Kasumi-1 (cell line): Measurements from ENCODE around the gene FAR2.
A peak's percentile ranks its signal among the peaks of the same experiment; 100 is the strongest.
"Not testable (repeated sequence)": the region's sequence is repeated elsewhere in the genome, so short reads cannot be mapped to it uniquely, and the experiment has no call there.

Experiments used
- DNase-seq, 2 experiments: peaks; one replicate each; lab custom pipeline; 2025; lab: John Stamatoyannopoulos, UW

The FAR2 gene

DNA sequence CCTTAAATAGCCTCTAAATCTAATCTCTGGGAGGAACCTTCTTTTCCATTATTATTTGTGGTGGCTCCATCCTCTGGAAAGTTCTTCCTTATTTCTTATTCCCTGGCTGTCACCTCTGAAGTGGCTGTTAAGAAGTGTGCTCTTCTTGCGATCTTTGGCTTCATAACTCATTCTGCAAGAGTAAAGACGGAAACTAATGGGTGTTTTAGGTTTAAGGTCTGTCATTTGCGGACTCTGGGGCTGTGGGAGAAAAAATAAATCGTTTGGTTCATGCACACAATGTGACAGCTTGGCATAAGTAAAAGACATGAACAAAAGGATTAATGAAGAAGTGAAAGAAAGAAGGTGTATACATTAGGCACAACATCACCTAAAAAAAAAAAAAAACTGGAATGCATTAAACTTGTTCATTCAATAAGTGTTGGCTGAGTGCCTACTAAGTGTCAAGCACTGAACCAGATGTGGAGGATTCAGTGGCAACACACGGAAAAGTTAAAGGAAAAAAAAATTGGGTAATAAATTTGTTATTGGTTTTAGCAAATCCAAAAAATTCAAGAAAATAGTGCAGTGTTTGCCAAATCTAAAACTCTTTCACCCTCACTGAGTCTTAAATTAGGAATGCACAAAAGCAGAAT lies 132.4 kb downstream of the FAR2 start:
- no peak for DNase-seq

DNA sequence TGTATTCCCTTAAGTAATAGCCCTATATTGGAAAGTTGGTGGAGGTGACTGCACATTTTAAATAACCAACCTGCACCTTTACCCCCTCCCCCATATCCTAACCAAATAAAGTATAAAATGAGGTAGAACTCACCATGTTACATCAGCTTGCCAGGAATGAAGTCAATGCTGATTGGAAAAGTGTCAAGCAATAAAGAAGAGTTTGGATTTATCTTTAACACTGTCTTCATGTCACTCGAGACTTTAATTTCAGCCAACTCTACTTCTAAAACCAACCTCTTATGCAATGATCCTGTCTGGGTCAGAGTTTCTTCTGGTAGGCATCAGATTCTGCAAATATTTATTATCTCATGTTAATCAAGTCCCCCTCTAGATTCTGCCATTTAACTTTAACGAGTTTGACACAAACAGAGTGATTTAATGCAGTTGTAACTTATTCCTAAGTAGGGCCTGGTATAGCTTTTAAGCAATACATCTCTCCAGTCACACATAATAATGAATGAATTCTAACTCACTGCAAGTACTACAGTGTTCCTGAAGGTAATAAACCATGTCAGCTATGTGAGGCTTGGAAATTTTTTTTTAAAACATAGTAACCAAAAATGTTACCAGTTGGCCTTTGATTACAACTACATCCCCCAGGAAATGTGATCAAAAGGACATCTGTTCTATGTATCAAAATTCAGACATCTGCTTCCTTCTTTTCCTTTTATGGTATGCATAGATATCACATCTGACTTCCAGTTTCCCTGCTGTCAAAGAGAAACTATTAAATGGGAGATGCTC lies 133.1 kb downstream of the FAR2 start:
- DNase-seq: peak; percentile 92 to 94

DNA sequence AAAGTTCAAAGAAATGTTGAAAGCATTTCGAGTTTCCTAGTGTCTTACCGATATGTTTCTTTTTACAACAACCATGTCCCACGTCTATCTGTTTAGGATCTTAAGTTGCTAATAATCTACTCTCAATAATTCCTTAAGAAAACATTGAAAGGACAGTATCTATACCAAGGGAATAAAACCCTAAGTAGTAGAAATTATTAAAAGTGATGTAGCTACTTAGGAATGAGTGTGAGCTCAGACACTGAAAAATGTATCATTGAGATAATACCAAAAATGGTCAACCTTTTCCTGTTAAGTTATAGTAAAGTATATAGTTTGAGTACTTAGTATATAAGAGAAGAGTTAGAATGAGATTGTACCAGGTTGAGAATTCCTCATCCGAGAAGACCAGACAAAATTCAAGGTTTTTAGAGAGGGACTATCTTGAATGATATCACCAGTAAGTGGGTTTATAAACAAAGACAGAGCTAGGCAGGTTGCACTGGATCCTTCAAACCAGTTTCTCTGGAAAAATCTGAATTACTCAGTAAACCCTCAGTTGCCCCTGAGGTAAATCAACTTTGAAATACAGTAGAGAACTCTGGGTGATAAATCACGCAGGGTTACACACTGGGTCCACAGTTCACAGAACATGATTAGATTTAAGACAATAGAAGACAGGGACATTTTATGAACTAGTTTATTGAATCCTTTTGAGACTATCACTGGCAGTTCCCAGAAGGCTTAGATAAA lies 135.1 kb downstream of the FAR2 start:
- no peak for DNase-seq

DNA sequence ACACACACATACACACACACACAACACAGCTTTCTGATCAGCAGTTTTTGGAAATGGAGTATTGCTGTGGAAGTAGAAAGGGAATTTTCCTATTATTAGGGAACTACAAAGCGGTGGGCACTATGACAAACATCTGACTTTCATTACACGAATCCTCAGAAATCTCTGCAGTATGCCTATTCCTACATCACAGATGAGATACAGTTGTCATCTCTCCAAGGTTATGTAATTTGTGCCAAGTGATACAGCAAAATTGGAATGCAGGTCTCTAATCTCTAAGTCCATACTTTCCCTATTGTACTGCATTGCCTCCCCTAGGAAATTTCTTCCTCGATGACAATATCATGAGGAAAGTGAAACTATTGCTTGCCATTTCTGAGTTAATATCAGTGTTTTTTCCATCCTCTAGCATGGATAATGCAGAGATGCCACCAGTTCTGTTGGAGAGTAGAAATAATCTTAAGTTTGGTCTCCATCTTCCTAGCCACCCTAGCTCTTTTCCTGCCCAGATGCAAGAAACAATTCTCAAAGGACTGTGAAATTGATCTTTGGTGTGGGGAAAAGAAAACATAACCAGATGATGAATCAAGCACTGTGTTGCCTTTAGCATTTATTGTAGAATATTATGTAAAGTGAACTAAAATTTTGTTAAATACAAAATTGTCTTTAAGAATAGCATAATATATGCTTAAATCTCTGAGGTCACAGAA lies 137.2 kb downstream of the FAR2 start:
- no peak for DNase-seq

DNA sequence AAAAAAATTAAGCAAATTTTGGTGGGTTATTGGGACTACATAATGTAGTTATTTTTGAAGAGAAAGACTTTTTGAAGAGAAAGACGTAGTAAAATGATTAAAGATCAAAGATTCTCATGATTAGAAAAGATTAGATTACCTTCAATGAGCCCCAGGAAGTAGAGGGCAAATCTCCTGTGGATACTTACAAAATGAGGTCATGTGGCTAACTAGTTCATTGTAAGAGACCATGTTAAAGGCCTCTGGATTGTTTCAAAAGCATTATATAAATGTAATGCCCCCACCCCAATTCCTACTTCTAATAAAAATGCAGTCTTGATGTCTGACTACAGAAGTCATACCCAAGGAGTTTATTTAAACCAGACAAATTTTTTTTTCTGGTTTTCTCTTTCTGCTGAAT lies 138.5 kb downstream of the FAR2 start:
- DNase-seq: no peak

DNA sequence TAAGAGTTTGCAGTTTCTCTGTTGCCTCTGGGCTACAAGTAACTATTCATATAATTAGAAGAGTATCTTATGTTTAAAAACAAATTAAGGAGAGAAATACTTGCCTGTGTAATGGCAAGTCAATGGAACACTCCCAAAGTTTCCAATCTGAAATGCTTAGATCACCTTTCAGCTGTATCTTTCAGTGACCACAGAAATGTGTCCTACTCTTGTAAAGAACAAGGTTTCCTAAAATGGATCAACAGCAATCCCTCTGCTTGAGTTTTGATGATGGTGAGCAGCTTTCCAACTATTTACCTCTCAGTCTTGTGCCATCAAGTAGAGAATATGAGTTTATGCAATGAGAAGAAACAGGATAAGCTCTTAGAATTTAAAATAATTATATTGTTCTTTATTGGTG lies 139.0 kb downstream of the FAR2 start:
- DNase-seq: no peak

DNA sequence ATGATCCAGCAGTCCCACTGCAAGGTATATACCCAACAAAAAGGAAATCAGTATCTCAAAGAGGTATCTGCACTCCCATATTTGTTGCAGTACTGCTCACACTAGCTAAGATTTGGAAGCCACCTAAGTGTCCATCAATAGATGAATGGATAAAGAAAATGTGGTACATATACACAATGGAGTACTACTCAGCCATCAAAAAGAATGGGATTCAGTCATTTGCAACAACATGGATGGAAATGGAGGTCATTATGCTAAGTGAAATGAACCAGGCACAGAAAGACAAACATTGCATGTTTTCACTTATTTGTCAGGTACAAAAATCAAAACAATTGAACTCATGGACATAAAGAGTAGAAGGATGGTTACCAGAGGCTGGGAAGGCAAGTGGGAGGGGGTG lies 141.4 kb downstream of the FAR2 start:
- DNase-seq: not testable (repeated sequence)

DNA sequence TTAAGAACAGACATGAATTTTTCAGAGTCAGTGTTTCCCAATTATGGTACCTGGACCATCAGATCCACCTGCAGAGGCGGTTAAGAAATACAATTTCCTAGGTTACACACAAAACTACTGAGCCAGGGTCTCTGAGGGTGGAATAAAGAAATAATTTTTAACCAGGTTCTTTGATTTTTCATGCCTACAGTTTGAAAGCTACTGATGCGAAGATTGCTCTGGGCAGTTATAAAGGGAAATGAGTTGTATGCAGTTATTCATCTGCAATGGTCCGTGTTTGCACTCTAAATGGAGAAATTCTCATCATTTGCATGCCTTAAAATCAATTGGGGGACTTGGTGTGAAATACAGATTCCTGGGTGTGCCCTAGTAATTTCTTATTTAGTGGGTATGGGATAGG lies 142.1 kb downstream of the FAR2 start:
- no peak for DNase-seq

DNA sequence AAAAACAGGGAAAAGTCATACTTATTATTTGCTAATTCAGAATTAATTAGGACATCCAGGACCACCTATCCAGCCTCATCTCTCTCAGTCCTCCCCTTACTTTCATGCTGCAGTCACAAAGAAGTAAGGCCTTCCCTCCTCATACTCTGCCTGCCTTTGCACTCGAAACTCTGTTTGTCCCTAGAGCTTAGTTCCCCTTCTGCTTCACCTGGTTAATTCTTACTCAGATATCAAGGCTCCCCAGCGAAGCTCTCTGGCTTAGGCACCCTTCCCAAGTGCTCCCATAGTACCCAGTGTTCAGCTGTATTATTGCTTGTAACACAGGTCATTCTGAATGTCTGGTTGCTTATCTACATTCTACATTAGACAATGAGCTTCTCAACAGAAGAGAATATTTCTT lies 150.6 kb downstream of the FAR2 start:
- peak in 1 of 2 experiments; percentile 14 for DNase-seq

DNA sequence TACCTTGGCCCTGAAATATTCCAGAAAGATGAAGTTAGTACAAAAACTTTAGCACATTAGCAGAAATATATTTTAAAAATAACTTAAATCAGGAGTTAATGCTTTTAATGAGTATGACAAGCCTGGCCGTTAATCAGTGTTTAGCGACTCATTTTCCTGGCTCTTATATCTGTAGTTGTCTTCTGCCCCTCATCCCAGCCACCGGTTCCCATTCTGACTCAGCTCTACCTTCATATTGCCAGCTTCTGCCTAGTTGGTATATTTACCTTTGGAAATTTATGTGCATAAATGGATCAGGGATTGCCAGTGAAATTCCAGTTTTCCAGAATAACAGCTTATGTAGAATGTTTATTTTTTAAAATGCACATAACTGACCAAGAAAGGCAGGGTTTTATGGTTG lies 152.0 kb downstream of the FAR2 start:
- no peak for DNase-seq

DNA sequence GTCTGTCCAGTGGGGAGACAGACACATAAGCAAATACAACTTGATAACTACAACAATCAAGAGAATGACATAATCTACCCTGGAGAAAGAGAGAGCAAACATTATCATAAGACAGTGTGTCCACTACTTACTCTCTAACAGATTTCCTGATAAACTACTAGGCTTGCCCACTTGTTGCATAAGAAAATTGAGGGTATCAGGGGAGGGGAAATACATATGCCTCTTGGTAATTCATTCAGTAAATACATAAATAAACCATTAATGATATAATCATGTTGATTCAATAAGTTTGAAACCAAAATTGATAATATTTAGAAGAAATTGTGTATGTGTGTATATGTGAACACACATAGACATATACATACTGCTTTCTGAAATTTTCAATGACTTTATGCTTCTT lies 155.3 kb downstream of the FAR2 start:
- DNase-seq: no peak

DNA sequence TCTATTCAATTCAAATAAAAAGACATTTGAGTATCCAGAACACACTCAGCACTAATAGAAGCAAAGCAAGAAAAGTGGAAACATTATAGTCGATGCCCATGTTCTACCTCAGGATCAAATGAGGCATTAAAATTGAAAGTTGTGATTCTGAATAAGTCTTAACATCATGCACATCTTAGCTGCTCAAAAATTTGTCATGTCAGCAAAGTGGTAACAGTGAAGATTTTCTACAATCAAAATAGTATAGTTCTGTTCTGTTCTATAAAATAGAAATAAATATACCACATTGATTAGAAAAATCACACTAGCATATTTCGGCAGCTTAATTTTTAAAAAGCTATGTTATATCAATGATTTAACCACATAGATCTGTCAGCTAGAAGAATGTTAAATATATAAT lies 157.2 kb downstream of the FAR2 start:
- DNase-seq: no peak

DNA sequence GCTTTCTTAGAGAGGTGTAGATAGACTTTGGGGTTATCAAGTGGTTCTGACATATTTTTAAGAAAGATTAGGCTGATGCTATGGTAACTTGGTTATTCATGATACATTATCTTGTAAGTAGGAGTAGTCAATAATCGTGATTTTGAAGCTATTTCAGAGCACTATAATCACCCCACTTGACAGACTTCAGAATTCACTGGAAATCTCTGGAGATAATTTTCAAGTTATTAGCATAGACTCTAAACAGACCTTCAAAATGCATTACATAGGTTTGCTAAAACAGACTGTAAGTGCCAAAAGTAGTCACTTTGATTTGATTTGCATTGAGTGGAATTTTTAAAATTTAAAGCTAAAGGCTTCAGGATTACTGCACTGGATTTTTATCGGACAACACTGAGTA lies 157.6 kb downstream of the FAR2 start:
- no peak for DNase-seq

DNA sequence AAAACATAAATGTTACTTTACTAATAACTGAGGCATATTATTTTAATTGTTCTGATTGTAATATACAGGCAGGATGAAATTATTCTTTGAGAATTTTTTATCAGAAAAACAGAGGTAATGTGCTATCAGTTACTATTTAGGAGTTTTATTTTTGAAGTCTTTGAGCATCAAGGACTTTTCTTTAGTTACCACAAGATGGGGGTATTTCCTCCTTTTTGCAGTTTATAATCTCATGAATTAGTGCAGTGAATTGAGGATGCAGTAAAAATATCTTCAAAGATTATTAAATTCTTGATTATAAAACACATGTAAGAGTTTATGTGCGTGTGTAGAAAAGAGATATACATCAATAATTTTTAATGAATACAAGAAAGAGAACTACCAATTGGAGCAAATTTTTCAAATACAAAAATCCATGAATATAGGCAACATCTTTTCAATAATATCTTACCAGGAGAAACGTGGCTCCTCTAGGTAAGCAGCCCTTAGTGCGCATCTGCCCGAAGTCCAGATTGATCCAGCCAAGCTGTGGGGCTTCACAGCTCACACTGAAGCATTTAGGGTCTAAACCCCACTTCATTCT lies 160.3 kb downstream of the FAR2 start:
- peak; percentile 34 to 57 for DNase-seq

DNA sequence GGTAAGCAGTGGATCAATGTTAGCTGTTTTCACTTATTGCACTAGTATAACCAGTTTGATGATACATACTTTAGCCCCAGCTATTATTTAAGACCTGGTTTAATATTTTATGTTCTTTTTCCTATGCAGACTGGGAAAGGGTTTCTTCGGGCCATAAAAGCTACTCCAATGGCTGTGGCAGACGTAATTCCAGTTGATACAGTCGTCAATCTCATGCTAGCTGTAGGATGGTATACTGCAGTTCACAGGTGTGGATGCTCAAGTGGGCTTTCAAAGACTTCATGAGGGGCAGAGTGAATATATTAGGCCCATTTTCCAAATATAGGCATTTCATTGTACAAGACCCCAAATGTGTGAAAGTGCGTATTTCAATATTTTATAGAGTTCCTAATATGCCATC lies 161.8 kb downstream of the FAR2 start:
- no peak for DNase-seq

DNA sequence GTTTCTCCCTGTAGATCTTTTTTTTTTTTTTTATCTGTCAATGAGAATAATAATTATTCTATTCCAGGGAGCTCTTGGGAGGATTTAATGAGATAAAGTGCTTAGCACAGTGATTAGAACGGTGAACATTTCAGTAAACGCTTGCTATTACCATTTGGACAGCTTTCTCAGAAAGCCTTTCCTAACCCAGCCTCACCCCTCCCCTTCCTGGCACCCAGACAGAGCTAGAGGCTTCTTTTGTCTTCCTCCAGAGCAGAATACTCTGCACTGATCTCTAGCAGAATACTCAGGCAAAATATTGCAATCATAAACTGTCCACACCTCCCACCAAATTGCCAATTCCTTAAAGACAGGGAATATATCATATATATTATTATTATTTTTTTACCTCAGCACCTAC lies 165.3 kb downstream of the FAR2 start:
- no peak for DNase-seq

DNA sequence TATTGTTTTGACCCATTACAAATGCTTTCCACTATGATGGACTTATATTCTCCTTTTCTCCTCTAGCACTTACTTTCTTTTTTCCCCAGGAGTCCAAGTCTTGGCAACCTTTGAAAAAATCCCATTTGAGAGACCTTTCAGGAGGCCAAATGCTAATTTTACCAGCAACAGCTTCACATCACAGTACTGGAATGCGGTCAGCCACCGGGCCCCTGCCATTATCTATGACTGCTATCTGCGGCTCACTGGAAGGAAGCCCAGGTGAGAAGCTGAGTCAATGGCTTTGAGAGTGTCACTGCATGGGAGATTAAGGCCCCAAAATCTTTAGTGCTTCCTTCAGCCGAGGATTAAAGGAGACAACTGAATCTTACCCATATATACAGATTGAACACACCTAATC lies 167.7 kb downstream of the FAR2 start:
- no peak for DNase-seq

DNA sequence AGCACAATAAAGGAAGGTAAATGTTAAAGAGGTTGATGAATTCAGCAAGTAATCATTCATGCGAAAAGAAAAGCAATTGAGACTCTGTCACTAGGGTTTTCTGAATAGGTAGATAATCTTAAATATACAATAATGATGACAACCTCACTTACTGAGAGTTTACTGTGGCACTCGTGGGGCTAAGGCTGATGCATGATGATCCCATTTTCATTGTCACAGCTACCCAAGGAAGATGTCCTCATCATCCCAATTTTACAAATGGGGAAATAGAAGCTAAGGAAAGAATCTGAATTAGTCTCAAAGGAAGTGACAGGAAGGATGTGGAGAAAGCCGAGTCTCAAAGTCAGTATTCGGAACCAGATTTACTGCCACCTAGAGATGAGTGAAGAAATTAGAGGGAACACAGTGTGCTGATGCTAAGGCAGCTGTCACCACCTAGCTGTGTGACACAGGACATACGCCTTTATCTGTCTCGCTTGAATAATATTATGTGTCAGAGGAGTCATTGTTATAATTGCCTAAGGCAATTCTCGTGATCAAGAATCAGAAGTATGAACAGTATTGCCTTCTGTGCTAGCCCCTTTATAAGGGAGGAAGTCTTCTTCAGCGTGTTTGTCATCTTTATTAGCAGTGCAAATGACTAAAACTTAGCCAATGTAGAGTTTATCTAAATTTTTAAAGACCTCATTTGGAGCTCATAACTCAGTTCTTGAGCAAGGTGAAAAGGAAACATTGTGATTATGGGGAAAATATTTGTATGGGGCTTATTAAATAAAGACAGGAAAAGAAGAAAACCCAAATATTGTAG lies 168.7 kb downstream of the FAR2 start:
- peak; percentile 93 to 96 for DNase-seq

DNA sequence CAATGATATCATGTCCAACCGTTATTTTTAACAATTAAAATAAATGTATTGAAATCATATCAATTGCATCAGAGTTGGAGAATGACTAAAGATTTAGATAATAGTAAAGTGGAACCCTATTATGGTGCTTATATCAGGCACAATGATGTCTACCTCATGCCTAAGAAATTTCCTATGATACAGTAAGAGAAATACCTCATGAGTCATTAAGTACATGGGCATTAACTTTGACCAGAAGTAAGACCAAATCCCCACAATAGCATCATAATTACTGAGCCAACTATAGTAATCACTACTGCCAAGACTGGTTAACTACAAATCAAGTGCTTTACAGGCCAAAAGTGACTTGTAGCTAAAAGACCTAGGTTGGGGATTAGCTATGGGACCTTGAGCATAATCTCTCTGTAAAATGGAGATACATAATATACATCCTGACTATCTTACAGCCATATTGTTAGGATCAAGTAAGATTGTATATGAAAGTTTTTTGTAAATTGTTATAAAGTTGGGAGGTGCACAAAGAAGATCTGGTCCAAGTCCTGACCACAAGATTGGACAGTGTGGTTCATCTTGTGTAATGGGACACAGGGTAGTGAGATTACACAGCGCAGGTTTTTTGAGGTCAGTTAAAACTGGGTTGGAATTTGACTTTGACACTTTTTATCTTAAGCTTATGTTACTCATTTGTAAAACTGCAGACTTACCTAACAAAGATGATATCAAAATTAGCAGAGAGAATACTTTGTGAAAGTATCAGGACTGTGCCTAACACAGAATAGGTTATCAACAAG lies 171.4 kb downstream of the FAR2 start:
- no peak for DNase-seq

DNA sequence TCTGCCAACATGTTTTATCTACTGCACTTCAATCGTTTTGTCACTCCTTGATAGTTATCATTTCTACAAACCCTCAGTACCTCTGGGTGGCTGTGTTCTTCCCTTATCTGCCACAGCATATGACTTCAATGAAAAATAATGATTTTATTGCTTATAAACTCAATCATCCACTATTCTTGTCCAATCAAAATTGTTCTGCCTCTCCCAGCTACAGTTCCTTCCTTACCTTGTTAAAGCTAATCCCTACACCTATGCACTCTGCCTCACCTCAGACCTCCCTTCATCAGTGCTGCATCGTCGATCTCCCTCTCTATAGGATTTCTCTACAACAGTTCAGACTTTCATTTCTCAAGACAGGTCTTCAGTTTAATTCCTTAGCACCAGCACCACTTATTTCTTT lies 173.1 kb downstream of the FAR2 start:
- no peak for DNase-seq

DNA sequence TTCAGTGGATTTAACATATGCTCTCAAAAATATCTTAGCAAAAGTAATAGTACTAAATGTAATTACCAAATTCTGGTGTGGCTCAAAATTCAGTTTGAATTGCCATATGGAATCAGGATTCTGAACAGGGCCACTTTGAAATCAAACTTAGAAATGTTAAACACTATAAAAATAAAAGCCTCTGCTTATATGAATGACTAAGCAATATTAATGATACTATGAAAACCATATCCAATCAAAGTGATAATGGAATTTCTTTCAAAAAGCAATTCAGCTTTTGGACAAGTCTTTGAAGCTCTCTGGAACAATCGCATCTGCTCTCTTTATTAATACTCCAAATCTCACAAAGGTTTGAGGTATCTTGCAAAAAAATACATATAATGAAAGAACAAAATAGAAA lies 180.3 kb downstream of the FAR2 start:
- no peak for DNase-seq
